SW 1271 (cell line): ENCODE data around the gene CAMTA1.
"Not testable (repeated sequence)": the region's sequence is repeated elsewhere in the genome, so short reads cannot be mapped to it uniquely, and the experiment has no call there.

ENCODE experiments used
- DNase-seq, 2 experiments: peaks; one replicate each; lab custom pipeline; 2025; lab: John Stamatoyannopoulos, UW

The CAMTA1 gene

DNA sequence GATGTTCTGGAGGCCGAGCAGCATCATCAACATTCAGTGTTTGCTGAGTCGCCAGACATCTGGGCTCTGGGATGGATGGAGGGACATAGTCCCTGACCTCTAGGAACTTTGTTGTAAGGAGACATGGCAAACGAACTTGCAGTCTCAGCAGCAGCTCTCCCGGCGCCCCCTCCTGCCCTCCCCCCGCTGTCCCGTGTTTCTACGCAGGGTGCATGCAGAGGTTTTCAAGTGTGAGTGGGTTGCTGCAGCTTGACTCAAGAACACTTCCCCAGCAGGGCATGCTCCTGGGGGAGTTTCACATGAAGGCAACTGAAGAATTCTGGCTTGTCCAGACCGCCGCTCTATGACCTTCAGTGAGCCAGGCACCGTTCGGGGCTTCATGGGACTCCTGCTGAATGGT, 121.9 kb downstream of the CAMTA1 start:
- DNase-seq: no peak

GRCh38 chr1:6907676-6908434, 122.6 kb downstream of the CAMTA1 start:
- no peak for DNase-seq

DNA sequence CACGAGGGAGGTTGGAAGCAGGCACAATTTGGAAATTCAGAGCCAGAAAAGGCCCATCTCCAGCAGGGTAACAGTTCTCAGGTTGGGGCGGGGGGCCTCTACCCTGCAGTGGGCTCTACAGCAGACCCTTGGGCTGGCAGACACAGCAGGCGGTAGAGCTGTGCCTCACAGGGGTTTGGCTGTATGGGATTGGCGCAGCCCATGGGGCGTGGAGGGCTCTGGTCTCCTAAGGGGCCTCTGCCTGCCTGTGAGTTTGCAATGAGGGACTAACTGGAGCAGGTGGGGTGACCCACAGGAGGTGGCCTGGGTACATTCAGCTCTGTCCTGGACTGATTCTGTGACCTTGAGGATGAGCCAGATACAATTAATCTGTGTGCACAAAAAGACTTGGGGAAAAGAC, 124.1 kb downstream of the CAMTA1 start:
- no peak for DNase-seq

GRCh38 chr1:6909857-6910256, 124.6 kb downstream of the CAMTA1 start:
- DNase-seq: no peak

- no peak for DNase-seq
Observed at GRCh38 chr1:6911021-6911941, 126.0 kb downstream of the CAMTA1 start.

- DNase-seq: no peak
Observed at GRCh38 chr1:6911974-6912373, 126.7 kb downstream of the CAMTA1 start.

GRCh38 chr1:6912518-6912917, 127.3 kb downstream of the CAMTA1 start:
- DNase-seq: no peak

DNA sequence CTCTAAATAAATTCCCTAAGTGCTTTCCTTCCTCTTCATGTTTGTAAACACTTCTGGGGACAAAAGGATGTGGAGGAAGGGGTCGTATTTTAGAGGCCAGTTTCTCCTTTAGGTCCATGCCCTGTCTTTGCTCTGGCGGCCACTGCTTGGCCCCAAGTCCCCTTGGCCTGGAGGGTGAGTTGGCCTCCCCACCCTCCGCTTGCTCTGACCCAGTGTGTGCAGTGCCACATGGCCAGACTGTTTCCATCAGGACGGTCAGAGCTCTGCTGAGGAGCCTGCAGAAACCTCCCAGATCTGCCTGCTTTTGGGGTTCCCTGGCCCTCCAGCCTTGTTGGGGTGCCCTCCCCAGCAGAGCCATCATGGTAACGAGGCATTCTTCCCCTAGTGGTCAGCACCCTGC, 127.8 kb downstream of the CAMTA1 start:
- no peak for DNase-seq

- DNase-seq: no peak
Observed at GRCh38 chr1:6914706-6915105, 129.5 kb downstream of the CAMTA1 start.

- no peak for DNase-seq
Observed at GRCh38 chr1:6915999-6916565, 130.8 kb downstream of the CAMTA1 start.

- DNase-seq: no peak
Observed at GRCh38 chr1:6917067-6917466, 131.8 kb downstream of the CAMTA1 start.

GRCh38 chr1:6918186-6918924, 133.1 kb downstream of the CAMTA1 start:
- DNase-seq: no peak

GRCh38 chr1:6918925-6919511, 133.8 kb downstream of the CAMTA1 start:
- no peak for DNase-seq

GRCh38 chr1:6921506-6921905, 136.3 kb downstream of the CAMTA1 start:
- not testable (repeated sequence) for DNase-seq

DNA sequence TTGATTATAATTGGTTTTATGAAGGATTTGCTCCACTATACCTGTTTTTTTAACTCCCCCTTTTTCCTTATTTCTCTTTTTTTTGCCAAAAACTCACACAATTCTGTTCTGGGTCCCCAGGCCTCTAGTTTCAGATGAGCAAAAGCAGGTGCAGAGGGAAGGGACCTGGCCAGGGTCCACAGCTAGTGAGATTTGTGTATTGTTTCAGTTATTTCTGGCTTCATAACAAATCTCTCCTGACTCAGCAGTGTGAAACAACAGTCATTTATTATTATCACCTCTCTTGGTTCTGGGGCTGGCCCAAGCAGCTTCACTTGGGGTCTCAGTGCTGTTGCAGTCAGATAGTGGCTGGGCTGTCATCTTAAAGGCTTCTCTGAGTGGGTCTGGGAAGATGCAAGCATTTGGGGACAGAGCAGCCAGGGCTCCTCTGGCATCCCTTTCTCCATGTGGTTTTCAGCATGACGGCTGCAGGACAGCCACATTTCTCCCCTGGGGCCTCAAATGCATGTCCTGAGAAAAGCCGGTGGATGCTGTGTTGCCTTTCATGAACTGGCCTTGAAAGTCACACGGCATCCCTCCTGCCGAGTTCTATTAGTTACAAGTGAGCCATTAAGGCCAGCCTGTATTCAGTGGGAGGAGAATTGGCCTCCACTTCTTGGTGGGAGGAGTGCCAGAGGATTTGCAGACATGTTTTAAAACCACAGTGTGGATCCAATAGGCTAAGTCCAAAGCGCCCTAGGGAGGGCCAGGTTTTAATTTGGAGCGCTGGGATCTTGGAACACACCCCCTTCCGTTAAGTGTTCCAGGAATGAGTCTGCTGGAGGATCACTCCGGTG, 137.1 kb downstream of the CAMTA1 start:
- no peak for DNase-seq

- no peak for DNase-seq
Observed at GRCh38 chr1:6923012-6923411, 137.8 kb downstream of the CAMTA1 start.

DNA sequence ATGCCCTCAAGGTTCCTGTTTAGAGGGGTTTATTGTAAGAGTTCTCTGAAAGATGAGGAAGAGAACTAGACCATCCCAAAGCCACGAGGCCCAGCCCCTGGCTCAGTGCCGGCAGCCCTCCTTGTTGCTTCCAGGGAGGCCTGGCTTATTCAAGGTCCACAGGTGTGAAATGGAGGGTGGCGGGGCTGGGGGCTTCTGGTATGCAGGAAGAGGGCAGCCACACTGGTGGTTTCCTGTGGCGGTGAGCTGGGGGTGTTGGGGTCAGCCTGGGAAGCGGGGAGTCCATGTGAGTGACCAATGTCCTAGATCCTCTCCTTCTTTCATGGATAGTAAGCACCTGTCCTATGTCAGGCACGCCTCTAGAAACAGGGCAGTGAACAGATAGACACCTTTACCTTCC, 138.2 kb downstream of the CAMTA1 start:
- DNase-seq: no peak

DNA sequence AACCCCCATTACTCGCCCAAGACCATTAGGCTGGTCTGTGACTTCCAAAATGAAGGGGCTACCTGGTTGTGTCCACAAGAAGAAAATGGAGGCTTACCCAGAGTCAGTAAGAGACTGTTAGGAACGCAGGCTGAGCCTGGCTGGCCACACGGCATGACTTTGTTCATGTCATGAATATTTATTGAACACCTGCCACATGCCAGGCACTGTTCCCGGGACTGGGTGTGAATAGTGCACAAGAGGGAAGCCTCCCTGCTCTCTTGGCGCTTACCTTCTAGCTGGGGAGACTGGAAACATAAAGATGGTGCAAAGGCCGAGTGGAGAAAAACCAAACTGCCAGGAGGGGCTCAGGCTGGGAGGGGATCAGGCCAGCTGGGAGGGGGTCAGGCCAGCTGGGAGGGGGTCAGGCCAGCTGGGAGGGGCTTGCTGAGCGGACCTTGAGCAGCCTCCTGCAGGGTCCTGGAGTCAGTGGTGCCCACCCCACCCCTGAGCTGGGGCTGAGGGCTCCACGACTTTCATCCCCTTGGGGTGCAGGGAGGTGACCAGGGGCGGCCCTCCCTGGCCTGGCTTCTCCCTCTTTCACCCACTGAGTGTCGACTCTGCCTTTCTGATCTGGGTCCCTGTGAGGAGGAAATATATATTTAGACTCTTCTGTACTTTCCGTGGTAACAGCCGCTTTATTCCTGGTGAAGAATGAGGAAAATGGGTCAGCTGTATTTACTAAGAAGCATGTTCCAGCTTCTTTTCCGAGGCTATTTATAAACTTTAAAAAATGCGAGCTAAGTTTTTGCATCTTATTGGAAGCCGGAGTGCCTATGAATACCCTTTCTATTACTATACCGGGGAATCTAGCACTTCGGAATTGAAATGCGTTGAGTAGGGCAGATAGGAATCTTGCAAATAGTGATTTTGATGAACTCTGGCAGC, 139.0 kb downstream of the CAMTA1 start:
- no peak for DNase-seq

DNA sequence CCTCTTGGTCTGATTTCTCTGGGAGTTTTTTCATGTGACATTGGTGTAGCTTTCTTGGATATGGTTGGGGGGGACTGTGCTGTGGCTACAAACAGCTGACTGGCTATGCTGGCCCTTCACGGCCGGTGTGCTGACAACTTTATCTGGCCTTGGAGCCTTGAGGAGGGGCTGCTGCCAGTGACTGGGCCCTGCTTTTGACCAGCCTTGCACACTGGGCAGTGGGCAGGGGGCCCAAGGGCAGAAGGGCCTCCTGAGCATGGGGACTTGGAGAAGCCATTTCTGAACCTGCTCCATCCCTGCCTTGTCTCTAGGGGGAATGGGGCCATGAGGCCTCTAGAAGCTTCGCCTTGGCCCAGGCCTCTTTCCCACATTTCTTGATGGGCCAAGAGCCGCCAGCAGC, 139.6 kb downstream of the CAMTA1 start:
- DNase-seq: no peak

- DNase-seq: no peak
Observed at GRCh38 chr1:6927626-6928025, 142.4 kb downstream of the CAMTA1 start.
